ENCODE results near the gene OBP2B.
"Not testable (repeated sequence)": the region's sequence is repeated elsewhere in the genome, so short reads cannot be mapped to it uniquely, and the experiment has no call there.

The OBP2B gene

GRCh38 chr9:133208880-133209300, at the start of gene OBP2B:
Gene OBP2B (minus strand): TSS chr9:133209250. CDS start chr9:133209199, 51 bp downstream.
- DNase-seq: not testable (repeated sequence)

GRCh38 chr9:133258061-133259015, 49.3 kb upstream of the OBP2B start:
- no peak for DNase-seq

- no peak for DNase-seq
These were observed 48.5 kb upstream of the OBP2B start for GRCh38 chr9:133257465-133257956.

- DNase-seq: no peak
These were observed 47.6 kb upstream of the OBP2B start for GRCh38 chr9:133256686-133257091.

- DNase-seq: no peak
These were observed 47.0 kb upstream of the OBP2B start for GRCh38 chr9:133256136-133256461.

- no peak for DNase-seq
These were observed 46.5 kb upstream of the OBP2B start for GRCh38 chr9:133255371-133256135.

- DNase-seq: no peak
These were observed 45.4 kb upstream of the OBP2B start for GRCh38 chr9:133254471-133254870.

- no peak for DNase-seq
These were observed 44.2 kb upstream of the OBP2B start for GRCh38 chr9:133253268-133253667.

- no peak for DNase-seq
These were observed 43.4 kb upstream of the OBP2B start for GRCh38 chr9:133252301-133253020.

- no peak for DNase-seq
These were observed 42.7 kb upstream of the OBP2B start for GRCh38 chr9:133251773-133252172.

GRCh38 chr9:133251221-133251620, 42.2 kb upstream of the OBP2B start:
- not testable (repeated sequence) for DNase-seq

- no peak for DNase-seq
These were observed 41.7 kb upstream of the OBP2B start for GRCh38 chr9:133250741-133251170.

- no peak for DNase-seq
These were observed 40.3 kb upstream of the OBP2B start for GRCh38 chr9:133249337-133249736.

- DNase-seq: no peak
These were observed 39.8 kb upstream of the OBP2B start for GRCh38 chr9:133248726-133249295.

- DNase-seq: no peak
These were observed 38.6 kb upstream of the OBP2B start for GRCh38 chr9:133247632-133248031.

- no peak for DNase-seq
These were observed 37.9 kb upstream of the OBP2B start for GRCh38 chr9:133246991-133247390.

GRCh38 chr9:133246562-133246961, 37.5 kb upstream of the OBP2B start:
- no peak for DNase-seq

GRCh38 chr9:133242991-133243390, 33.9 kb upstream of the OBP2B start:
- DNase-seq: no peak

- DNase-seq: no peak
These were observed 33.2 kb upstream of the OBP2B start for GRCh38 chr9:133242241-133242640.

- no peak for DNase-seq
These were observed 30.6 kb upstream of the OBP2B start for GRCh38 chr9:133239533-133240090.

GRCh38 chr9:133238851-133239532, 29.9 kb upstream of the OBP2B start:
- DNase-seq: no peak
